GM12878 (cell line): Measurements from ENCODE around the gene GPR171. TPM values are rescaled to one million over a fixed set of nuclear protein-coding genes. Genes with fewer than 3 reads are reported as not detected.

ENCODE experiments used
- ATAC-seq: fragments of 200-7000 bp; cut with Tn5 transposase; 3 replicates; pipeline ENCODE4 v1.9.1; 2020; ENCODE audit warnings: mild to moderate bottlenecking, moderate library complexity
- BruUV-seq: library from RNA; stranded (reverse); fragments of 400-500 nt; replicated peaks from 2 replicates; lab custom pipeline; 2021; lab: Mats Ljungman, UMichigan
- CTCF ChIA-PET: fragments of 300-600 bp; sonication (Branson Sonifier 250); formaldehyde crosslinking; extraction: SDS; loops from one replicate; lab custom pipeline; 2021; ENCODE audit warnings: inconsistent platforms; lab: Yijun Ruan, JAX
- POLR2A ChIA-PET: fragments of 350-600 bp; formaldehyde crosslinking; extraction: SDS; loops from one replicate; lab custom pipeline; 2021; ENCODE audit warnings: inconsistent platforms; lab: Charles Lee
- RAD21 ChIA-PET: fragments of 300-600 bp; sonication (Branson Sonifier 250); formaldehyde crosslinking; loops from one replicate; lab custom pipeline; 2023; ENCODE audit warnings: antibody characterized with exemption; ENCODE audit not compliant: unreplicated experiment; lab: Charles Lee
- SMC1A ChIA-PET: fragments of 300-600 bp; sonication (Branson Sonifier 250); formaldehyde crosslinking; loops from one replicate; lab custom pipeline; 2023; ENCODE audit not compliant: unreplicated experiment, uncharacterized antibody; lab: Charles Lee
- DNase-seq: peaks from one replicate; pipeline ENCODE4 v3.0.0-alpha.2; 2011; ENCODE audit warnings: low read depth, low spot score
- FAIRE-seq: peaks from 3 replicates; lab custom pipeline; 2011; peaks lifted over from hg19 to GRCh38; lab: Jason Lieb, UNC
- H2AFZ ChIP-seq: 2 replicates; pipeline ENCODE4 v1.6.0; 2011; ENCODE audit warnings: low read depth, low read length, control low read depth; ENCODE audit not compliant: control insufficient read depth
- H3K27ac ChIP-seq: 2 replicates; pipeline ENCODE4 v1.5.1; 2011; ENCODE audit warnings: control low read depth; ENCODE audit not compliant: control insufficient read depth, insufficient read depth
- H3K27me3 ChIP-seq, 2 experiments: replicated peaks in 1 of 2; 2 replicates each; pipeline versions ENCODE4 v1.6.0 to v1.6.1; 2011; ENCODE audit warnings: low read length in 1 of 2; ENCODE audit not compliant: control insufficient read depth in 2 of 2, insufficient read depth in 2 of 2
- H3K36me3 ChIP-seq, 2 experiments: 2 replicates each; pipeline ENCODE4 v1.5.1; 2011; ENCODE audit warnings: low read length in 1 of 2; ENCODE audit not compliant: control insufficient read depth in 2 of 2, insufficient read depth in 2 of 2
- H3K4me1 ChIP-seq: 2 replicates; pipeline ENCODE4 v1.6.1; 2011; ENCODE audit warnings: mild to moderate bottlenecking, low read length, moderate library complexity, mixed read lengths; ENCODE audit not compliant: control insufficient read depth, insufficient read depth
- H3K4me2 ChIP-seq: 2 replicates; pipeline ENCODE4 v1.6.0; 2011; ENCODE audit warnings: control low read depth; ENCODE audit not compliant: control insufficient read depth, insufficient read depth
- H3K4me3 ChIP-seq: fragments of 200-600 bp; sonication (generic); 2 replicates; pipeline ENCODE4 v1.5.1; 2016
- H3K79me2 ChIP-seq: 2 replicates; pipeline ENCODE4 v1.6.0; 2011; ENCODE audit warnings: low read length; ENCODE audit not compliant: control insufficient read depth, insufficient read depth
- H3K9ac ChIP-seq: 2 replicates; pipeline ENCODE4 v1.8.0; 2011; ENCODE audit warnings: low read length, control low read depth, mixed read lengths; ENCODE audit not compliant: control insufficient read depth, insufficient read depth
- H3K9me3 ChIP-seq: replicated peaks from 3 replicates; pipeline ENCODE4 v1.5.1; 2011; ENCODE audit warnings: mild to moderate bottlenecking, low read length; ENCODE audit not compliant: control insufficient read depth, insufficient read depth
- H4K20me1 ChIP-seq: 2 replicates; pipeline ENCODE4 v1.6.0; 2011; ENCODE audit not compliant: control insufficient read depth, insufficient read depth
- ATF2 ChIP-seq: IDR thresholded peaks from 2 replicates; pipeline ENCODE4 v1.6.1; 2012; ENCODE audit warnings: low read length, inconsistent platforms
- CBFB ChIP-seq: IDR thresholded peaks from 2 replicates; pipeline ENCODE4 v1.6.1; 2016; ENCODE audit warnings: antibody characterized with exemption, low read depth
- DPF2 ChIP-seq: fragments of 450-650 bp; IDR thresholded peaks from 2 replicates; pipeline ENCODE4 v1.6.1; 2017; ENCODE audit warnings: mild to moderate bottlenecking
- GATAD2B ChIP-seq: fragments of 450-650 bp; conservative IDR thresholded peaks from 2 replicates; pipeline ENCODE4 v1.6.1; 2017; ENCODE audit warnings: low read depth, mild to moderate bottlenecking, moderate library complexity
- HSF1 ChIP-seq: fragments of 150-350 bp; IDR thresholded peaks from 2 replicates; pipeline ENCODE4 v1.6.1; 2014; ENCODE audit warnings: mild to moderate bottlenecking, low read depth, low read length
- JUNB ChIP-seq: IDR thresholded peaks from 2 replicates; pipeline ENCODE4 v1.6.1; 2016; ENCODE audit warnings: antibody characterized with exemption, mild to moderate bottlenecking
- MEF2A ChIP-seq: IDR thresholded peaks from 2 replicates; pipeline ENCODE4 v1.6.1; 2011; ENCODE audit warnings: low read depth, mild to moderate bottlenecking, low read length, moderate library complexity; ENCODE audit not compliant: insufficient read depth
- RAD51 ChIP-seq: fragments of 450-650 bp; IDR thresholded peaks from 2 replicates; pipeline ENCODE4 v1.6.1; 2016; ENCODE audit warnings: moderate library complexity, mild to moderate bottlenecking, inconsistent platforms
- SIX5 ChIP-seq: IDR thresholded peaks from 2 replicates; pipeline ENCODE4 v1.6.1; 2011; ENCODE audit warnings: mild to moderate bottlenecking, low read depth, low read length, moderate library complexity; ENCODE audit not compliant: severe bottlenecking
- SMAD5 ChIP-seq: IDR thresholded peaks from 2 replicates; pipeline ENCODE4 v1.6.1; 2016; ENCODE audit warnings: antibody characterized with exemption, low read depth
- WRNIP1 ChIP-seq: IDR thresholded peaks from 2 replicates; pipeline ENCODE4 v1.6.1; 2011; ENCODE audit warnings: low read depth, low read length, improper control_type of control experiment, borderline replicate concordance
- ZNF592 ChIP-seq: fragments of 450-650 bp; IDR thresholded peaks from 2 replicates; pipeline ENCODE4 v1.6.1; 2017; ENCODE audit warnings: mild to moderate bottlenecking, moderate library complexity
- WGBS: methylation state at CpG from one replicate; pipeline ENCODE4 v1.1.6; 2016; ENCODE audit warnings: low lambda C conversion rate; ENCODE audit not compliant: insufficient replicate concordance, insufficient coverage; ENCODE audit errors: missing lambda C conversion rate; 5-methylcytosine and 5-hydroxymethylcytosine counted together
- in situ Hi-C: fragments of 300-500 bp; cut with MboI; formaldehyde crosslinking; loops from 9 replicates; pipeline ENCODE4 v1.14.3; 2018; ENCODE audit warnings: mixed read lengths
- intact Hi-C: fragments of 100-400 bp; cut with micrococcal nuclease; formaldehyde crosslinking; loops from one replicate; pipeline ENCODE4 v1.14.2; 2022; ENCODE audit not compliant: unreplicated experiment
- polyA plus RNA-seq, 11 experiments: library from polyadenylated mRNA; depleted of rRNA in 4 of 11; unstranded in 6 of 11; stranded (reverse) in 5 of 11; fragments of >200 nt; fragmentation: Nextera tagmentation in 4 of 11; fragmentation: Illumina TruSeq in 1 of 11; extraction: Ambion mirVana in 4 of 11; extraction: Trizol in 1 of 11; gene quantifications; 1 replicate in 1 of 11; 2 replicates in 10 of 11; pipeline versions ENCODE4 v1.2.1 to v1.2.3, GENCODE V29; 2011 to 2016; ENCODE audit warnings: inconsistent platforms in 2 of 11, missing spikeins in 2 of 11, low read depth in 1 of 11
- total RNA-seq, 4 experiments: library from RNA; depleted of rRNA in 3 of 4; stranded (reverse); fragments of >200 nt in 3 of 4; fragmentation: Illumina TruSeq in 1 of 4; extraction: Trizol in 1 of 4; gene quantifications; 2 replicates each; pipeline versions ENCODE4 v1.2.1 to v1.2.3, GENCODE V29; 2013 to 2021

GPR171 gene
- total and polyA plus RNA-seq, 10 of the 15 experiments (the other 5 are each of a cell fraction or from before 2014, with no cell fraction given), result 0.05 to 0.07 TPM; not detected in 8

- DNase-seq (no peak), FAIRE-seq (no peak), ATAC-seq (no peak)
- H3K4me3 ChIP-seq, result no peak overlapping the region
- ChIA-PET CTCF (interaction anchor here (0.7 to 1.5 kb wide), 4 partner anchors 14 to 678 kb away, joined by 3 to 5 read pairs (median 3); no protein-coding TSS in a partner anchor), RAD21 (no interaction called here), POLR2A (no interaction called here), SMC1A (no interaction called here)
- in situ Hi-C loops, result no loop called here
- H3K79me2 ChIP-seq, result no peaks in the 10 kb centered on the region
- no peaks in the 10 kb centered on the region; a peak in 1 of 4 replicates for H3K27me3 ChIP-seq
- H2AFZ ChIP-seq, result no peak overlapping the region
- H3K4me1 ChIP-seq, result no peaks in the 10 kb centered on the region
- no peaks in the 10 kb centered on the region for H4K20me1 ChIP-seq
- TF ChIP-seq JUNB (no peak), SIX5 (no peak), MEF2A (no peak), WRNIP1 (no peak), DPF2 (no peak), GATAD2B (no peak), ATF2 (no peak), HSF1 (no peak), SMAD5 (no peak), ZNF592 (no peak), CBFB (no peak), RAD51 (no peak)
- no peaks in the 10 kb centered on the region for H3K9me3 ChIP-seq
- intact Hi-C loops, result no loop called here
- 29% methylated on average over 5 of the region's 5 CpGs for WGBS
- H3K27ac ChIP-seq, result no peak overlapping the region
- BruUV-seq, result no TSS peak
- no peak overlapping the region for H3K4me2 ChIP-seq
- H3K36me3 ChIP-seq, result no peaks in the 10 kb centered on the region
- H3K9ac ChIP-seq, result no peak overlapping the region
Measured at GRCh38 chr3:151182349-151183079, 20.5 kb downstream of the GPR171 start.
